Measurements from ENCODE around the gene CASQ2.

DNA sequence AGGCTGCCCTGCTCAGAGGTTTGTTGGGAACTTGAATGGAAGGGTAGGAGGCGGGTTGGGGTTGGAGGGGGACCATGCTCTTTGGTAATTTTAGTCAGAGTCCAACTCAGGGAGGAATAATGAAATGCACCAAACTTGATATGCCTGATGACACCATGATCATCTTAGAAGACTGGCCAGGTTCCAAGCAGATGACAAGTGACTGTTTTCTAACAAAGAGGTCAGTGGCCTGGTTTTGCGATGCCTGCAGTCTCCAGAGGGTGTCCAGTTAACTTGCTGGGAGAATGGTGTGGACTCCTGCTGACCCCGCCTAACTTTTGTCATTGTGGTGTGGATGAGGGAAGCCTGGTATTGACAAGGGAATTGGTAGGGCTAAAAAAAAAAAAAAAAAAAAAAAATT, 114.4 kb downstream of the CASQ2 start:
- no peak for TF ChIP-seq EZH2 (IDR thresholded peaks at IDR 0.05; ENCODE audit: low read length)
- TF ChIP-seq, protein P1, sequence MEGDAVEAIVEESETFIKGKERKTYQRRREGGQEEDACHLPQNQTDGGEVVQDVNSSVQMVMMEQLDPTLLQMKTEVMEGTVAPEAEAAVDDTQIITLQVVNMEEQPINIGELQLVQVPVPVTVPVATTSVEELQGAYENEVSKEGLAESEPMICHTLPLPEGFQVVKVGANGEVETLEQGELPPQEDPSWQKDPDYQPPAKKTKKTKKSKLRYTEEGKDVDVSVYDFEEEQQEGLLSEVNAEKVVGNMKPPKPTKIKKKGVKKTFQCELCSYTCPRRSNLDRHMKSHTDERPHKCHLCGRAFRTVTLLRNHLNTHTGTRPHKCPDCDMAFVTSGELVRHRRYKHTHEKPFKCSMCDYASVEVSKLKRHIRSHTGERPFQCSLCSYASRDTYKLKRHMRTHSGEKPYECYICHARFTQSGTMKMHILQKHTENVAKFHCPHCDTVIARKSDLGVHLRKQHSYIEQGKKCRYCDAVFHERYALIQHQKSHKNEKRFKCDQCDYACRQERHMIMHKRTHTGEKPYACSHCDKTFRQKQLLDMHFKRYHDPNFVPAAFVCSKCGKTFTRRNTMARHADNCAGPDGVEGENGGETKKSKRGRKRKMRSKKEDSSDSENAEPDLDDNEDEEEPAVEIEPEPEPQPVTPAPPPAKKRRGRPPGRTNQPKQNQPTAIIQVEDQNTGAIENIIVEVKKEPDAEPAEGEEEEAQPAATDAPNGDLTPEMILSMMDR (optimal IDR thresholded peaks at IDR 0.05 in 1 of 3, IDR thresholded peaks at IDR 0.05 in 1 of 3, conservative IDR thresholded peaks at IDR 0.05 in 1 of 3; ENCODE audit: extremely low read depth in 1 of 3, insufficient read depth in 2 of 3, low read length in 3 of 3), result no peak
